ENCODE data around the gene PFKL. TPM values are rescaled to one million over a fixed set of nuclear protein-coding genes. Genes with fewer than 3 reads are reported as not detected.

PFKL gene
- total RNA-seq, 1 donor from 2014 or later, result 48.7 TPM

GRCh38 chr21:44364151-44365053 is 64.5 kb downstream of the PFKL start:
- no peak overlapping the region for H3K4me3 Mint-ChIP-seq
- H3K4me1 Mint-ChIP-seq, result no peaks in the 10 kb centered on the region
- Histone ChIP-seq H3K27ac (no peak overlapping the region), H3K79me2 (ENCODE audit: low read depth) (no peaks in the 10 kb centered on the region), H3K4me2 (no peak overlapping the region), H3K27me3 (peaks cover 19% of the 10 kb centered on the region), H4K20me1 (ENCODE audit: low read depth) (no peaks in the 10 kb centered on the region), H3F3A (ENCODE audit: low read depth) (no peaks in the 10 kb centered on the region), H3K4me3 (no peak overlapping the region), H3K9ac (no peak overlapping the region), H3K4me1 (no peaks in the 10 kb centered on the region), H2AFZ (replicated peaks) (no peak overlapping the region), H3K9me3 (ENCODE audit: low read depth) (no peaks in the 10 kb centered on the region), H3K36me3 (no peaks in the 10 kb centered on the region)
- peaks cover 13% of the 10 kb centered on the region for H3K9me3 Mint-ChIP-seq
- no peak overlapping the region for H3K27ac Mint-ChIP-seq
- TF ChIP-seq CTCF (IDR thresholded peaks at IDR 0.05), result peak; percentile 23
- no peak for TF ChIP-seq EZH2 (IDR thresholded peaks at IDR 0.05)
- no peak for TF ChIP-seq EZH2phosphoT487 (IDR thresholded peaks at IDR 0.05)
- H3K27me3 Mint-ChIP-seq (ENCODE audit: insufficient read depth, low read depth), result peaks cover 8% of the 10 kb centered on the region
- no peak for DNase-seq (ENCODE audit: low spot score)
- H3K36me3 Mint-ChIP-seq, result no peaks in the 10 kb centered on the region

GRCh38 chr21:44365251-44365966 is 65.6 kb downstream of the PFKL start:
- no peak for TF ChIP-seq EZH2phosphoT487 (IDR thresholded peaks at IDR 0.05)
- TF ChIP-seq CTCF (IDR thresholded peaks at IDR 0.05), result no peak
- no peak for TF ChIP-seq EZH2 (IDR thresholded peaks at IDR 0.05)

GRCh38 chr21:44365967-44366585 is 66.2 kb downstream of the PFKL start:
- H3K36me3 Mint-ChIP-seq, result no peaks in the 10 kb centered on the region
- H3K4me3 ChIP-seq, result no peak overlapping the region
- no peaks in the 10 kb centered on the region for H3K4me1 Mint-ChIP-seq
- no peak overlapping the region for H3K9ac ChIP-seq
- no peaks in the 10 kb centered on the region for H3K36me3 ChIP-seq
- no peak overlapping the region for H3K27ac ChIP-seq
- no peak overlapping the region for H3K4me3 Mint-ChIP-seq
- no peak overlapping the region for H3K27ac Mint-ChIP-seq
- no peak overlapping the region for H2AFZ ChIP-seq (replicated peaks)
- H3K27me3 Mint-ChIP-seq (ENCODE audit: insufficient read depth, low read depth), result peaks cover 14% of the 10 kb centered on the region
- H4K20me1 ChIP-seq (ENCODE audit: low read depth), result no peaks in the 10 kb centered on the region
- no peaks in the 10 kb centered on the region for H3K79me2 ChIP-seq (ENCODE audit: low read depth)
- H3K9me3 Mint-ChIP-seq, result peaks cover 13% of the 10 kb centered on the region
- peaks cover 34% of the 10 kb centered on the region for H3K27me3 ChIP-seq
- TF ChIP-seq EZH2 (IDR thresholded peaks at IDR 0.05), result no peak
- no peak for TF ChIP-seq EZH2phosphoT487 (IDR thresholded peaks at IDR 0.05)
- TF ChIP-seq CTCF (IDR thresholded peaks at IDR 0.05), result no peak
- peaks cover 4% of the 10 kb centered on the region for H3K4me1 ChIP-seq
- H3K9me3 ChIP-seq (ENCODE audit: low read depth), result no peaks in the 10 kb centered on the region
- no peak overlapping the region for H3K4me2 ChIP-seq
- DNase-seq (ENCODE audit: low spot score), result no peak
- no peaks in the 10 kb centered on the region for H3F3A ChIP-seq (ENCODE audit: low read depth)

More at GRCh38 chr21:44365251-44365966, 65.6 kb downstream of the PFKL start:
- Histone ChIP-seq H3K4me1 (peaks cover 3% of the 10 kb centered on the region), H3K36me3 (no peaks in the 10 kb centered on the region), H3K4me2 (no peak overlapping the region), H3K9ac (no peak overlapping the region), H2AFZ (replicated peaks) (no peak overlapping the region), H3F3A (ENCODE audit: low read depth) (no peaks in the 10 kb centered on the region), H3K79me2 (ENCODE audit: low read depth) (no peaks in the 10 kb centered on the region), H4K20me1 (ENCODE audit: low read depth) (no peaks in the 10 kb centered on the region), H3K4me3 (no peak overlapping the region), H3K27ac (no peak overlapping the region), H3K9me3 (ENCODE audit: low read depth) (no peaks in the 10 kb centered on the region), H3K27me3 (peaks cover 27% of the 10 kb centered on the region)
- no peaks in the 10 kb centered on the region for H3K4me1 Mint-ChIP-seq
- peaks cover 13% of the 10 kb centered on the region for H3K9me3 Mint-ChIP-seq
- H3K27ac Mint-ChIP-seq, result no peak overlapping the region
- no peaks in the 10 kb centered on the region for H3K36me3 Mint-ChIP-seq
- DNase-seq (ENCODE audit: low spot score), result no peak
- peaks cover 11% of the 10 kb centered on the region for H3K27me3 Mint-ChIP-seq (ENCODE audit: insufficient read depth, low read depth)
- H3K4me3 Mint-ChIP-seq, result no peak overlapping the region

Measured in neural progenitor cell (in vitro differentiated cells).